ENCODE results near the gene MRPS24. TPM values are rescaled to one million over a fixed set of nuclear protein-coding genes. Genes with fewer than 3 reads are reported as not detected.
"Not testable (repeated sequence)": the region's sequence is repeated elsewhere in the genome, so short reads cannot be mapped to it uniquely, and the experiment has no call there.

MRPS24 gene
- total RNA-seq, 4 donors from 2014 or later: 173 to 294 (median 255) TPM

DNA sequence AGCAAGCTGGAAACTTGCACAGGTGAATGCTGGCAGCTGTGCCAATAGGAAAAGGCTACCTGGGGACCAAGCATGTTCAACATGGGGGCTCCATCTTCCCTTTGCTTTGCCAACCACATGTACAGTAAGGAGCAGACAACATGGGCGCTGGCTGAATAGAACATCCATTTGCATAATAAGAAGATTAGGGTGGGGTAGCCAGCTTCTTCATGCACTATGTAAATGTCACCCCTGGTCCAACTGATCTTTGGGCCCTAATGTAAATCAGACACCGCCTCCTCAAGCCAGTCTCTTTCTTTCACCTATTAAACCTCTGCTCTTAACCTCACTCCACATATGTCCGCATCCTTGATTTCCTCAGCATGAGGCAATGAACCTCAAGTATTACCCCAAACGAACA, 26.0 kb downstream of the MRPS24 start:
- DNase-seq (no peak), ATAC-seq (no peak)
- H3K27ac ChIP-seq: no peak overlapping the region
- intact Hi-C loops (cut with DNase I; ENCODE audit: low total_unique reads) (no loop called here), in situ Hi-C loops (cut with MboI; ENCODE audit: low sequenced_read_pairs in 4 of 4) (loop anchor here in 3 of 4 donors (25.0 kb wide), 3 partner anchors 131 to 906 kb away; partner anchors contain the start of genes MRPL32 (in 1 of the 3), PSMA2 (in 1 of the 3) and STK17A (in 1 of the 3))
- H3K36me3 ChIP-seq: no peaks in the 10 kb centered on the region
- no peak for TF ChIP-seq POLR2A (IDR thresholded peaks at IDR 0.05)
- TF ChIP-seq, protein P1, sequence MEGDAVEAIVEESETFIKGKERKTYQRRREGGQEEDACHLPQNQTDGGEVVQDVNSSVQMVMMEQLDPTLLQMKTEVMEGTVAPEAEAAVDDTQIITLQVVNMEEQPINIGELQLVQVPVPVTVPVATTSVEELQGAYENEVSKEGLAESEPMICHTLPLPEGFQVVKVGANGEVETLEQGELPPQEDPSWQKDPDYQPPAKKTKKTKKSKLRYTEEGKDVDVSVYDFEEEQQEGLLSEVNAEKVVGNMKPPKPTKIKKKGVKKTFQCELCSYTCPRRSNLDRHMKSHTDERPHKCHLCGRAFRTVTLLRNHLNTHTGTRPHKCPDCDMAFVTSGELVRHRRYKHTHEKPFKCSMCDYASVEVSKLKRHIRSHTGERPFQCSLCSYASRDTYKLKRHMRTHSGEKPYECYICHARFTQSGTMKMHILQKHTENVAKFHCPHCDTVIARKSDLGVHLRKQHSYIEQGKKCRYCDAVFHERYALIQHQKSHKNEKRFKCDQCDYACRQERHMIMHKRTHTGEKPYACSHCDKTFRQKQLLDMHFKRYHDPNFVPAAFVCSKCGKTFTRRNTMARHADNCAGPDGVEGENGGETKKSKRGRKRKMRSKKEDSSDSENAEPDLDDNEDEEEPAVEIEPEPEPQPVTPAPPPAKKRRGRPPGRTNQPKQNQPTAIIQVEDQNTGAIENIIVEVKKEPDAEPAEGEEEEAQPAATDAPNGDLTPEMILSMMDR (IDR thresholded peaks at IDR 0.05 in 4 of 5, conservative IDR thresholded peaks at IDR 0.05 in 1 of 5): no peak
- H3K4me1 ChIP-seq: no peaks in the 10 kb centered on the region
- H3K4me3 ChIP-seq: no peak overlapping the region
- H3K9me3 ChIP-seq: no peaks in the 10 kb centered on the region
- no peaks in the 10 kb centered on the region for H3K27me3 ChIP-seq

DNA sequence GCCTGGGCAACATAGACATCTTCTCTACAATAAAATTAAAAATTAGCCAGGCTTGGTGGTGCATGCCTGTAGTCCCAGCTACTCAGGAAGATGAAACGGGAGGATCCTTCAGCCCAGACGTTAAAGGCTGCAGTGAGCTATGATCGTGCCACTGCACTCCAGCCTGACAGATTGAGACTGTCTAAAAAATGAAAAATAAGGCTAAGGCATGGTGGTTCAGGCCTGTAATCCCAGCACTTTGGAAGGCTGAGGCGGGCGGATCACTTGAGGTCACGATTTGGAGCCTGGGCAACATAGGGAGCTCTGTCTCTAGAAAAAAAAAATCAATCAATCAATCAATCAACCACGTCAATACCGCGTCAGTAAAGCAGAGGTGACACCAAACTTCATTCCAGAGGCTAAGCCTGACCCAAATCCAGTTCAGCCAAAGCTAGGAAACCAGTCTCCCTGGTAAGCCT, 31.1 kb downstream of the MRPS24 start:
- no peak overlapping the region for H3K4me3 ChIP-seq

DNA sequence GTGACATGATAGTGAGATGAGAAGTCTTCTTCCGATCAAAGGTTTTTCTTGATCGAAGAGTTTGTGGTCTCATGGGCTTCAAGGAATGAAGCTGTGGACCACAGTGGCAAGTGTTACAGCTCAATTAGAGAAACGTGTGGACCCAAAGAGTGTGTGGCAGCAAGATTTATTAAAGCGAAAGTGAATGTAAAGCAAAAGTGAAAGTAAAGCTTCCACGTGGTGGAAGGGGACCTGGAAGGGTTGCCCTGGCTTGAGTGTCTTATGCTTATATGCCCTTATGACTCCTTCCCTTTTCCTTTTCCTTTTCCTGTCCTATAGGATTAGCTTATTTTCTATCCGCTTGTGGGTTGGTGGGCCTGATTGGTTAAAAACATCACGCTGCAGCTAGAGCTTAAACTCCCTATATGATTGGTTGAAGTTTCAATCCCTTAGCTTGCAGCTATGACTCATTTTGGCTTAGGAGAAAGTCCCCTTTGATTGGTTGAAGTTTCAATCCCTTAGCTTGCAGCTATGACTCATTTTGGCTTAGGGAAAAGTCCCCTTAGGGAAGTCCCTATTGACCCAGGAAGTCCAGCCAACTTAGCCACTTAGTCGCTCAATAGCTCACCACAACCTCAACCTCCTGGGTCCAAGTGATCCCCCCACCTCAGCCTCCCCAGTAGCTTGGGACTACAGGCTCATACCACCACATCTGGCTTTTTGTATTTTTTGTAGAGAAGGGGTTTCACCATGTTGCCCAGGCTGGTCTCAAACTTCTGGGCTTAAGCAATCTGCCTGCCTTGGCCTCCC, 34.7 kb downstream of the MRPS24 start:
- peaks cover 0 to 9% (median 0%) of the 10 kb centered on the region in 3 donors for H3K27me3 ChIP-seq
- H3K27ac ChIP-seq: no peak overlapping the region
- no peaks in the 10 kb centered on the region for H3K9me3 ChIP-seq
- H3K4me3 ChIP-seq: peak overlapping the region; percentile 11 to 26 (median 20)
- no peaks in the 10 kb centered on the region for H3K4me1 ChIP-seq
- ATAC-seq: no peak
- in situ Hi-C loops (cut with MboI; ENCODE audit: low sequenced_read_pairs in 4 of 4): loop anchor here (10.0 to 25.0 kb wide), 4 partner anchors 122 to 897 kb away; partner anchors contain the start of genes STK17A (in 4 of the 4), MRPL32 (in 1 of the 4) and PSMA2 (in 1 of the 4)
- intact Hi-C loops (cut with DNase I; ENCODE audit: low total_unique reads): loop anchor here (5.0 kb wide), 1 partner anchor 112 kb away; no protein-coding TSS in a partner anchor
- TF ChIP-seq POLR2A (IDR thresholded peaks at IDR 0.05): no peak
- TF ChIP-seq, protein P1 (IDR thresholded peaks at IDR 0.05 in 4 of 5, conservative IDR thresholded peaks at IDR 0.05 in 1 of 5): no peak
- no peaks in the 10 kb centered on the region for H3K36me3 ChIP-seq
- no peak for DNase-seq

More for the DNA sequence above, 31.1 kb downstream of the MRPS24 start:
- TF ChIP-seq, protein P1 (IDR thresholded peaks at IDR 0.05 in 4 of 5, conservative IDR thresholded peaks at IDR 0.05 in 1 of 5): no peak
- TF ChIP-seq POLR2A (IDR thresholded peaks at IDR 0.05): no peak
- DNase-seq (no peak), ATAC-seq (peak in 1 of 2 donors; percentile 15)
- in situ Hi-C loops (cut with MboI; ENCODE audit: low sequenced_read_pairs in 4 of 4): loop anchor here (10.0 to 25.0 kb wide), 4 partner anchors 126 to 901 kb away; partner anchors contain the start of genes STK17A (in 4 of the 4), MRPL32 (in 1 of the 4) and PSMA2 (in 1 of the 4)
- intact Hi-C loops (cut with DNase I; ENCODE audit: low total_unique reads): loop anchor here (5.0 kb wide), 1 partner anchor 116 kb away; no protein-coding TSS in a partner anchor
- H3K9me3 ChIP-seq: no peaks in the 10 kb centered on the region
- no peak overlapping the region for H3K27ac ChIP-seq
- no peaks in the 10 kb centered on the region for H3K36me3 ChIP-seq
- no peaks in the 10 kb centered on the region for H3K4me1 ChIP-seq
- no peaks in the 10 kb centered on the region for H3K27me3 ChIP-seq

DNA sequence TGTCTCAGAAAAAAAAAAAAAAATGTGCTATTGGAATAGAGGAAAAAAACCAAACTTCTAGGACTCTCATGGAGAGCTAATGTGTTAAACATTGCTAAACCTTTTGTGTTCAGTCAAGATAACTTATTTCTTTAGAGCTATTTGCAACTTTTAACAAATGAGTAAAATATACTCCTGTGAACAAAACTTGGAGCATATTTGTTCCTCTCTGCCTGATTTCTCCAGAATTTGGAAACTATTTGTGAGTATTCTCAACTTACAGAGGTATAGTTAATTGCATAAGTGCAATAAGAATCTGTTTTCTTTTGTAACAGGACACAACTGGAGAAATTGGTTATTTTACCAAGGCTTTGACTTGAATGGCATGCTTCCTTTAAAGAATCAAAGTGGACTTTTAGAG, 38.4 kb downstream of the MRPS24 start:
- in situ Hi-C loops (cut with MboI; ENCODE audit: low sequenced_read_pairs in 4 of 4): loop anchor here (10.0 to 25.0 kb wide), 4 partner anchors 119 to 894 kb away; partner anchors contain the start of genes STK17A (in 4 of the 4), MRPL32 (in 1 of the 4) and PSMA2 (in 1 of the 4)
- ATAC-seq; intact Hi-C loops (cut with DNase I; ENCODE audit: low total_unique reads); H3K4me1 ChIP-seq; DNase-seq; H3K9me3 ChIP-seq; H3K27ac ChIP-seq; H3K27me3 ChIP-seq; H3K36me3 ChIP-seq; H3K4me3 ChIP-seq: not testable (repeated sequence)

DNA sequence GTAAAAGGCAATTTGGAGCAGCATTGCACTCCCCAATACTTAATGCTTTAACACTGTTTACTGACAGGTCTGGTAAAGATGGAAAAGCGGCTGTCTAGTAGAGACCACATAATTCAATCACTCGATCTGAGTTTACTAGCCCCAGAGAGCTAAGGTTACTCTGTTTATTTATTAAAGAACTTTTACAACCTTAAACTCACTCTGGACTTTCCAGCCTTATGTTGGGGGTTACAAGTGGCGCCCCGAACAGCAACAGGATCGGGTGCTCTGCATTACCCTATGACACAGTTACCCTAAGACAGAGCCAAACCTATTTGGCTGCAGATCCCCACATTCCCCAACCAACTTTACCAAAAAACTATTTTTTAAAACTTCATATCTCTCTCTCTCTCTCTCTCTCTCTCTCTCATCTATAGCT, 43.9 kb downstream of the MRPS24 start:
- Histone ChIP-seq H3K27me3 (peaks cover 0 to 5% (median 0%) of the 10 kb centered on the region in 3 donors), H3K27ac (no peak overlapping the region), H3K9me3 (no peaks in the 10 kb centered on the region), H3K4me1 (no peaks in the 10 kb centered on the region), H3K36me3 (no peaks in the 10 kb centered on the region), H3K4me3 (no peak overlapping the region)
- DNase-seq: no peak
- in situ Hi-C loops (cut with MboI; ENCODE audit: low sequenced_read_pairs in 4 of 4) (loop anchor here in 3 of 4 donors (25.0 kb wide), 3 partner anchors 113 to 888 kb away; partner anchors contain the start of genes MRPL32 (in 1 of the 3), PSMA2 (in 1 of the 3) and STK17A (in 1 of the 3)), intact Hi-C loops (cut with DNase I; ENCODE audit: low total_unique reads) (no loop called here)
- TF ChIP-seq, protein P1 (IDR thresholded peaks at IDR 0.05 in 4 of 5, conservative IDR thresholded peaks at IDR 0.05 in 1 of 5): no peak
- no peak for TF ChIP-seq POLR2A (IDR thresholded peaks at IDR 0.05)
- no peak for ATAC-seq

Data from gastrocnemius medialis (tissue), 4 donors.